K562 (cell line): ENCODE results near the gene SORCS2. TPM values are rescaled to one million over a fixed set of nuclear protein-coding genes. Genes with fewer than 3 reads are reported as not detected.

Source experiments
- ATAC-seq: fragments of 200-7000 bp; cut with Tn5 transposase; 3 replicates; pipeline ENCODE4 v1.9.1; 2020; ENCODE audit warnings: moderate library complexity
- BruUV-seq: library from RNA; stranded (reverse); fragments of 400-500 nt; replicated peaks from 2 replicates; lab custom pipeline; 2021; lab: Mats Ljungman, UMichigan
- CTCF ChIA-PET: fragments of 300-600 bp; formaldehyde crosslinking; extraction: SDS; loops from one replicate; lab custom pipeline; 2021; ENCODE audit warnings: low intra/inter-chr PET ratio; lab: Yijun Ruan, JAX
- POLR2A ChIA-PET: fragments of 300-600, 350-650 bp; sonication (Branson Sonifier 250); formaldehyde crosslinking; extraction: SDS; loops from one replicate; lab custom pipeline; 2021; ENCODE audit warnings: antibody characterized with exemption, inconsistent platforms; lab: Yijun Ruan, JAX
- DNase-seq, 4 experiments: peaks; one replicate each; pipeline versions ENCODE4 v3.0.0 to v3.0.0-alpha.2; 2011 to 2018; ENCODE audit warnings: low spot score in 3 of 4, mixed read lengths in 3 of 4; ENCODE audit errors: extremely low read depth in 1 of 4
- FAIRE-seq: peaks from 2 replicates; lab custom pipeline; 2011; peaks lifted over from hg19 to GRCh38; lab: Jason Lieb, UNC
- H2AFZ ChIP-seq: 2 replicates; pipeline ENCODE4 v1.6.0; 2011; ENCODE audit warnings: low read depth, low read length, control low read depth, inconsistent platforms
- H3K27ac ChIP-seq: fragments of 200-600 bp; 3 replicates; pipeline ENCODE4 v1.8.0; 2011; ENCODE audit warnings: low read depth, mild to moderate bottlenecking, control low read depth, inconsistent platforms, low read length, moderate library complexity, mixed read lengths; ENCODE audit errors: extremely low read depth
- H3K27me3 ChIP-seq, 2 experiments: fragments of 300-600 bp in 1 of 2; 2 replicates in 1 of 2; 3 replicates in 1 of 2; pipeline versions ENCODE4 v1.6.0 to v1.8.0; 2011; ENCODE audit warnings: inconsistent platforms in 2 of 2, low read length in 2 of 2, mild to moderate bottlenecking in 1 of 2, mixed read lengths in 1 of 2, moderate library complexity in 1 of 2; ENCODE audit not compliant: control insufficient read depth in 2 of 2, insufficient read depth in 2 of 2
- H3K36me3 ChIP-seq: fragments of 300-600 bp; 3 replicates; pipeline ENCODE4 v1.8.0; 2011; ENCODE audit warnings: mild to moderate bottlenecking, low read length, inconsistent platforms; ENCODE audit not compliant: control insufficient read depth, insufficient read depth
- H3K4me1 ChIP-seq, 2 experiments: fragments of 200-600 bp in 1 of 2; replicated peaks in 1 of 2; 2 replicates in 1 of 2; 3 replicates in 1 of 2; pipeline versions ENCODE4 v1.5.1 to v1.8.0; 2011; ENCODE audit warnings: inconsistent platforms in 2 of 2, low read length in 2 of 2, mild to moderate bottlenecking in 1 of 2, mixed read lengths in 1 of 2, moderate library complexity in 1 of 2; ENCODE audit not compliant: control insufficient read depth in 2 of 2, insufficient read depth in 2 of 2
- H3K4me2 ChIP-seq: 2 replicates; pipeline ENCODE4 v1.6.1; 2011; ENCODE audit warnings: low read length, control low read depth, inconsistent platforms, mixed read lengths; ENCODE audit not compliant: insufficient read depth
- H3K4me3 ChIP-seq: fragments of 200-600 bp; sonication (generic), shearing (Covaris generic); 2 replicates; pipeline ENCODE4 v1.5.1; 2016; ENCODE audit warnings: control low read depth, inconsistent platforms
- H3K79me2 ChIP-seq: fragments of 200-600 bp; 3 replicates; pipeline ENCODE4 v1.8.0; 2011; ENCODE audit warnings: low read length, inconsistent platforms; ENCODE audit not compliant: control insufficient read depth, insufficient read depth
- H3K9ac ChIP-seq, 2 experiments: 2 replicates each; pipeline versions ENCODE4 v1.6.0 to v1.6.1; 2011; ENCODE audit warnings: low read depth in 2 of 2, low read length in 2 of 2, control low read depth in 1 of 2, inconsistent platforms in 1 of 2, mild to moderate bottlenecking in 1 of 2, mixed read lengths in 1 of 2; ENCODE audit not compliant: insufficient read depth in 1 of 2
- H3K9me1 ChIP-seq: one replicate; pipeline ENCODE4 v1.6.0; 2011; ENCODE audit warnings: inconsistent platforms, mild to moderate bottlenecking, low read length, moderate library complexity; ENCODE audit not compliant: control insufficient read depth, insufficient read depth
- H3K9me3 ChIP-seq: replicated peaks from 2 replicates; pipeline ENCODE4 v1.5.1; 2011; ENCODE audit warnings: low read depth, low read length, inconsistent platforms; ENCODE audit not compliant: control insufficient read depth, insufficient read depth
- H4K20me1 ChIP-seq: replicated peaks from 2 replicates; pipeline ENCODE4 v1.6.1; 2011; ENCODE audit warnings: low read length, inconsistent platforms, mixed read lengths; ENCODE audit not compliant: control insufficient read depth, insufficient read depth
- CEBPG ChIP-seq, 3 experiments: fragments of 200-800 bp in 1 of 3; sonication (Bioruptor generic) in 1 of 3; sonication (generic) in 1 of 3; formaldehyde crosslinking in 1 of 3; IDR thresholded peaks in 2 of 3; conservative IDR thresholded peaks in 1 of 3; 2 replicates each; pipeline versions ENCODE4 v1.6.1 to v1.8.0; 2016 to 2022; ENCODE audit warnings: missing compliant biosample characterization in 2 of 3, missing genetic modification characterization in 2 of 3, mild to moderate bottlenecking in 1 of 3, missing genetic modification reagents in 1 of 3
- FOXO4 ChIP-seq: fragments of 450-650 bp; formaldehyde crosslinking; IDR thresholded peaks from 2 replicates; pipeline ENCODE4 v1.4.0; 2020; ENCODE audit warnings: mild to moderate bottlenecking, moderate library complexity
- MBD2 ChIP-seq: sonication (generic); IDR thresholded peaks from 2 replicates; pipeline ENCODE4 v1.6.1; 2016; ENCODE audit warnings: low read depth, borderline replicate concordance
- RUNX1 ChIP-seq: sonication (generic); IDR thresholded peaks from 2 replicates; pipeline ENCODE4 v1.6.1; 2016; ENCODE audit warnings: antibody characterized with exemption, low read depth
- TEAD2 ChIP-seq: fragments of 450-650 bp; IDR thresholded peaks from 2 replicates; pipeline ENCODE4 v1.6.1; 2016; ENCODE audit warnings: missing genetic modification characterization, control low read depth, missing compliant biosample characterization
- ZNF134 ChIP-seq: fragments of 250-450 bp; sonication (Bioruptor Pico); conservative IDR thresholded peaks from 2 replicates; pipeline ENCODE4 v1.4.0; 2020
- ZNF232 ChIP-seq: sonication (generic); formaldehyde crosslinking; IDR thresholded peaks from 2 replicates; pipeline ENCODE4 v1.8.0; 2022; ENCODE audit warnings: mild to moderate bottlenecking, missing genetic modification reagents
- WGBS: fragments of 100-300 bp; shearing (Covaris generic); methylation state at CpG from one replicate; pipeline ENCODE4 v1.1.6; 2016; ENCODE audit warnings: low coverage, mixed read lengths; ENCODE audit not compliant: insufficient coverage; ENCODE audit errors: missing lambda C conversion rate; 5-methylcytosine and 5-hydroxymethylcytosine counted together
- in situ Hi-C: fragments of 300-500 bp; cut with MboI; formaldehyde crosslinking; loops from 4 replicates; pipeline ENCODE4 v1.15.0; 2018; ENCODE audit warnings: inconsistent platforms, mixed read lengths
- intact Hi-C: fragments of 100-400 bp; cut with micrococcal nuclease; formaldehyde crosslinking; loops from 2 replicates; pipeline ENCODE4 v1.14.2; 2022
- polyA plus RNA-seq, 8 experiments: library from polyadenylated mRNA; depleted of rRNA in 4 of 8; stranded (reverse) in 5 of 8; unstranded in 3 of 8; fragments of >200 nt; fragmentation: Nextera tagmentation in 2 of 8; fragmentation: Illumina TruSeq in 1 of 8; extraction: Ambion mirVana in 2 of 8; extraction: Trizol in 1 of 8; gene quantifications; 2 replicates each; pipeline versions ENCODE4 v1.2.1 to v1.2.3, GENCODE V29; 2011 to 2014; ENCODE audit warnings: inconsistent platforms in 1 of 8, missing spikeins in 1 of 8
- total RNA-seq, 7 experiments: library from RNA; depleted of rRNA in 6 of 7; stranded (reverse); fragments of >200 nt in 6 of 7; fragmentation: Illumina TruSeq in 2 of 7; extraction: Trizol in 2 of 7; gene quantifications; 2 replicates each; pipeline versions ENCODE4 v1.2.1 to v1.2.3, GENCODE V29; 2011 to 2021; ENCODE audit warnings: low replicate concordance in 1 of 7
- TF ChIP-seq, protein P1 (sequence below), 2 experiments: fragments of 450-650 bp; conservative IDR thresholded peaks; 2 replicates each; pipeline ENCODE4 v1.6.1; 2017; ENCODE audit warnings: mild to moderate bottlenecking in 2 of 2, moderate library complexity in 2 of 2
- TF ChIP-seq, protein P2 (sequence below), 2 experiments: fragments of 450-650 bp; formaldehyde crosslinking in 1 of 2; IDR thresholded peaks; 2 replicates each; pipeline versions ENCODE4 v1.4.0 to v1.6.1; 2014 to 2020; ENCODE audit warnings: mild to moderate bottlenecking in 2 of 2, borderline replicate concordance in 1 of 2, low read depth in 1 of 2

Gene SORCS2
- total and polyA plus RNA-seq, 9 of the 15 experiments (the other 6 are each of a cell fraction or from before 2014, with no cell fraction given), result not detected

DNA sequence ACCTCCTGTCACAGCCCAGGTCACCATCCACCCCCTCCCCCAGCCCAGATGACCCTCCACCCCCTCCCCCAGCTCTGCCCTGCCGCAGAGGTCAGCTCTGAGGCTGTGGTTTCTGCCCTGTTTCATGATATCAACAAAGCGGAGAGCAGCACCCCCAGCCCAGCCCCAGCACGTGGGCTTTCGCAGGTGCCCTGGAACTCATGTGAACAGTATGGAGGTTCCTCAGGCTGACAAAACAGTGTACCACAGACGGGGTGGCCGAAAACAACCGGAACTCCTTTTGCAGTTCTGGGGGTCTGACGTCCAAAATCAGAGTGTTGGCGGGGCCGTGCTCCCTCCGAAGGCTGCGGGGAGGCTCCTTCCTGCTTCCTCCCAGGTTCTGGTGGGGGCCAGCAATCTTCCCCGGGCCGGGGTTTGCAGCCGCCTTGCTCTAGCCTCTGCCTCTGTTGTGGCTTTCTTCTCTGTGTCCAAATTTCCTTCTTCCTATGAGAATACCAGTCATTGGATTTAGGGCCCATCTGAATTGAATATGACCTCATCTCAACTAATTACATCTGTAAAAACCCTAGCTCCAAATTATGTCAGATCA is 250.3 kb downstream of the SORCS2 start:
- BruUV-seq, result no TSS peak
- no peak overlapping the region for H3K27ac ChIP-seq
- no peaks in the 10 kb centered on the region for H3K79me2 ChIP-seq
- H3K27me3 ChIP-seq, result no peaks in the 10 kb centered on the region; a peak in 1 of 5 replicates
- H4K20me1 ChIP-seq, result peaks cover 6% of the 10 kb centered on the region; the same call in 1 of the 2 replicates
- H3K4me2 ChIP-seq, result no peak overlapping the region
- no peaks in the 10 kb centered on the region for H3K9me1 ChIP-seq
- no peak for DNase-seq
- no peaks in the 10 kb centered on the region for H3K36me3 ChIP-seq
- no peaks in the 10 kb centered on the region for H3K9me3 ChIP-seq
- in situ Hi-C loops (no loop called here), intact Hi-C loops (no loop called here)
- POLR2A ChIA-PET, result interaction anchor here (0.5 kb wide), 1 partner anchor 81 kb away, joined by 3 read pairs; no protein-coding TSS in a partner anchor
- CTCF ChIA-PET, result no interaction called here
- no peak for ATAC-seq
- 2% methylated on average over 14 of the region's 15 CpGs for WGBS
- H3K9ac ChIP-seq, result no peak overlapping the region
- no peak for FAIRE-seq
- no peak overlapping the region for H2AFZ ChIP-seq
- H3K4me3 ChIP-seq, result no peak overlapping the region
- H3K4me1 ChIP-seq, result no peaks in the 10 kb centered on the region
- TF ChIP-seq, protein P1, sequence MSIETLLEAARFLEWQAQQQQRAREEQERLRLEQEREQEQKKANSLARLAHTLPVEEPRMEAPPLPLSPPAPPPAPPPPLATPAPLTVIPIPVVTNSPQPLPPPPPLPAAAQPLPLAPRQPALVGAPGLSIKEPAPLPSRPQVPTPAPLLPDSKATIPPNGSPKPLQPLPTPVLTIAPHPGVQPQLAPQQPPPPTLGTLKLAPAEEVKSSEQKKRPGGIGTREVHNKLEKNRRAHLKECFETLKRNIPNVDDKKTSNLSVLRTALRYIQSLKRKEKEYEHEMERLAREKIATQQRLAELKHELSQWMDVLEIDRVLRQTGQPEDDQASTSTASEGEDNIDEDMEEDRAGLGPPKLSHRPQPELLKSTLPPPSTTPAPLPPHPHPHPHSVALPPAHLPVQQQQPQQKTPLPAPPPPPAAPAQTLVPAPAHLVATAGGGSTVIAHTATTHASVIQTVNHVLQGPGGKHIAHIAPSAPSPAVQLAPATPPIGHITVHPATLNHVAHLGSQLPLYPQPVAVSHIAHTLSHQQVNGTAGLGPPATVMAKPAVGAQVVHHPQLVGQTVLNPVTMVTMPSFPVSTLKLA (conservative IDR thresholded peaks at IDR 0.05), result no peak
- TF ChIP-seq FOXO4 (CRISPR knock-in tag) (no peak), ZNF232 (CRISPR knock-in tag) (no peak), CEBPG (CRISPR knock-in tag; IDR thresholded peaks at IDR 0.05) (no peak), CEBPG (tag; conservative IDR thresholded peaks at IDR 0.05 in 1 of 2, IDR thresholded peaks at IDR 0.05 in 1 of 2) (no peak), RUNX1 (no peak), MBD2 (no peak), TEAD2 (no peak), ZNF134 (no peak)
- TF ChIP-seq, protein P2, sequence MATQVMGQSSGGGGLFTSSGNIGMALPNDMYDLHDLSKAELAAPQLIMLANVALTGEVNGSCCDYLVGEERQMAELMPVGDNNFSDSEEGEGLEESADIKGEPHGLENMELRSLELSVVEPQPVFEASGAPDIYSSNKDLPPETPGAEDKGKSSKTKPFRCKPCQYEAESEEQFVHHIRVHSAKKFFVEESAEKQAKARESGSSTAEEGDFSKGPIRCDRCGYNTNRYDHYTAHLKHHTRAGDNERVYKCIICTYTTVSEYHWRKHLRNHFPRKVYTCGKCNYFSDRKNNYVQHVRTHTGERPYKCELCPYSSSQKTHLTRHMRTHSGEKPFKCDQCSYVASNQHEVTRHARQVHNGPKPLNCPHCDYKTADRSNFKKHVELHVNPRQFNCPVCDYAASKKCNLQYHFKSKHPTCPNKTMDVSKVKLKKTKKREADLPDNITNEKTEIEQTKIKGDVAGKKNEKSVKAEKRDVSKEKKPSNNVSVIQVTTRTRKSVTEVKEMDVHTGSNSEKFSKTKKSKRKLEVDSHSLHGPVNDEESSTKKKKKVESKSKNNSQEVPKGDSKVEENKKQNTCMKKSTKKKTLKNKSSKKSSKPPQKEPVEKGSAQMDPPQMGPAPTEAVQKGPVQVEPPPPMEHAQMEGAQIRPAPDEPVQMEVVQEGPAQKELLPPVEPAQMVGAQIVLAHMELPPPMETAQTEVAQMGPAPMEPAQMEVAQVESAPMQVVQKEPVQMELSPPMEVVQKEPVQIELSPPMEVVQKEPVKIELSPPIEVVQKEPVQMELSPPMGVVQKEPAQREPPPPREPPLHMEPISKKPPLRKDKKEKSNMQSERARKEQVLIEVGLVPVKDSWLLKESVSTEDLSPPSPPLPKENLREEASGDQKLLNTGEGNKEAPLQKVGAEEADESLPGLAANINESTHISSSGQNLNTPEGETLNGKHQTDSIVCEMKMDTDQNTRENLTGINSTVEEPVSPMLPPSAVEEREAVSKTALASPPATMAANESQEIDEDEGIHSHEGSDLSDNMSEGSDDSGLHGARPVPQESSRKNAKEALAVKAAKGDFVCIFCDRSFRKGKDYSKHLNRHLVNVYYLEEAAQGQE (IDR thresholded peaks at IDR 0.05; ENCODE audit: borderline replicate concordance), result no peak
- TF ChIP-seq, protein P2 (CRISPR knock-in tag; IDR thresholded peaks at IDR 0.05; ENCODE audit: low read depth), result no peak
